GM18507 (cell line): ENCODE data around the gene CLEC16A.

ENCODE experiments used
- DNase-seq: peaks from one replicate; pipeline ENCODE4 v3.0.0; 2011; ENCODE audit warnings: low read depth; ENCODE audit not compliant: insufficient read length; ENCODE audit errors: extremely low spot score
- FAIRE-seq: peaks from 2 replicates; lab custom pipeline; 2011; peaks lifted over from hg19 to GRCh38; lab: Jason Lieb, UNC

The CLEC16A gene, protein sequence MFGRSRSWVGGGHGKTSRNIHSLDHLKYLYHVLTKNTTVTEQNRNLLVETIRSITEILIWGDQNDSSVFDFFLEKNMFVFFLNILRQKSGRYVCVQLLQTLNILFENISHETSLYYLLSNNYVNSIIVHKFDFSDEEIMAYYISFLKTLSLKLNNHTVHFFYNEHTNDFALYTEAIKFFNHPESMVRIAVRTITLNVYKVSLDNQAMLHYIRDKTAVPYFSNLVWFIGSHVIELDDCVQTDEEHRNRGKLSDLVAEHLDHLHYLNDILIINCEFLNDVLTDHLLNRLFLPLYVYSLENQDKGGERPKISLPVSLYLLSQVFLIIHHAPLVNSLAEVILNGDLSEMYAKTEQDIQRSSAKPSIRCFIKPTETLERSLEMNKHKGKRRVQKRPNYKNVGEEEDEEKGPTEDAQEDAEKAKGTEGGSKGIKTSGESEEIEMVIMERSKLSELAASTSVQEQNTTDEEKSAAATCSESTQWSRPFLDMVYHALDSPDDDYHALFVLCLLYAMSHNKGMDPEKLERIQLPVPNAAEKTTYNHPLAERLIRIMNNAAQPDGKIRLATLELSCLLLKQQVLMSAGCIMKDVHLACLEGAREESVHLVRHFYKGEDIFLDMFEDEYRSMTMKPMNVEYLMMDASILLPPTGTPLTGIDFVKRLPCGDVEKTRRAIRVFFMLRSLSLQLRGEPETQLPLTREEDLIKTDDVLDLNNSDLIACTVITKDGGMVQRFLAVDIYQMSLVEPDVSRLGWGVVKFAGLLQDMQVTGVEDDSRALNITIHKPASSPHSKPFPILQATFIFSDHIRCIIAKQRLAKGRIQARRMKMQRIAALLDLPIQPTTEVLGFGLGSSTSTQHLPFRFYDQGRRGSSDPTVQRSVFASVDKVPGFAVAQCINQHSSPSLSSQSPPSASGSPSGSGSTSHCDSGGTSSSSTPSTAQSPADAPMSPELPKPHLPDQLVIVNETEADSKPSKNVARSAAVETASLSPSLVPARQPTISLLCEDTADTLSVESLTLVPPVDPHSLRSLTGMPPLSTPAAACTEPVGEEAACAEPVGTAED

DNA sequence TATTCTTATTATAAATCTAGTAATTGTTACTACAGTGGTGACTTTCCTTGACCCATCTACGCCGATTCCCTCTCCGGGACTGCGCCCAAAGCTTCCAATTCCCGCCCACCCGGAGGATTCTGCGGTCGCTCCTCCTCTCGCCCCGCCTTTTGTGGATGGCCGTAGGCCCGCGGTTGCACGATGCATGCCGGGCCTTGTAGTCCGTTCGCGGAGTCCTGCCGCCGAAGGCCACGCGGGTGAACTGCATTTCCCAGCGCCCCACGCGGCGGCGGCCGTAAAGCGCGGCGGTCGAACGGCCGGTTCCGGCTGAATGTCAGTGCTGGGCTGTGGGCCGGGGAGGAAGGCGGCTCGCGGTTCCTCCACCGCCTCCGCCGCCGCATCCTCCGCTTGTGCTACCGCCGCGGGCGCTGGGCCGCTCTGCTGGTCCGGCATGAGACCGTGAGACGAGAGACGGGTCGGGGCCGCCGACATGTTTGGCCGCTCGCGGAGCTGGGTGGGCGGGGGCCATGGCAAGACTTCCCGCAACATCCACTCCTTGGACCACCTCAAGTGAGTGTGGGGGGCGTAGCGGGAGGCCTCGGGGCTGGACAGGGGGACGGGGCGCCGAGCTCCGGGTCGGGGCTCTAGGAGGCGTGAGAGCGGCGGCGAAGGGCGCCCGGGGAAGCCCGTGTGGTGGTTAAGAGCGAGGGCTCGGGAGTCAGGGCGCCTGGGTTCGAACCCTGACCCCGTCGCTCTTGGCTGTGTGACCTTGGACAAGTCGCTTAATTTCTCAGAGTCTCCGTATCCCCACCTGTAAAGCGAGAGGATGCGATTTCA is at the start of gene CLEC16A:
TSS of gene CLEC16A (plus strand) at position 316 of the 816 bp plus-strand sequence. CDS start at position 470, 154 bp downstream.
- FAIRE-seq (peak; percentile 92), DNase-seq (peak; percentile 83)

DNA sequence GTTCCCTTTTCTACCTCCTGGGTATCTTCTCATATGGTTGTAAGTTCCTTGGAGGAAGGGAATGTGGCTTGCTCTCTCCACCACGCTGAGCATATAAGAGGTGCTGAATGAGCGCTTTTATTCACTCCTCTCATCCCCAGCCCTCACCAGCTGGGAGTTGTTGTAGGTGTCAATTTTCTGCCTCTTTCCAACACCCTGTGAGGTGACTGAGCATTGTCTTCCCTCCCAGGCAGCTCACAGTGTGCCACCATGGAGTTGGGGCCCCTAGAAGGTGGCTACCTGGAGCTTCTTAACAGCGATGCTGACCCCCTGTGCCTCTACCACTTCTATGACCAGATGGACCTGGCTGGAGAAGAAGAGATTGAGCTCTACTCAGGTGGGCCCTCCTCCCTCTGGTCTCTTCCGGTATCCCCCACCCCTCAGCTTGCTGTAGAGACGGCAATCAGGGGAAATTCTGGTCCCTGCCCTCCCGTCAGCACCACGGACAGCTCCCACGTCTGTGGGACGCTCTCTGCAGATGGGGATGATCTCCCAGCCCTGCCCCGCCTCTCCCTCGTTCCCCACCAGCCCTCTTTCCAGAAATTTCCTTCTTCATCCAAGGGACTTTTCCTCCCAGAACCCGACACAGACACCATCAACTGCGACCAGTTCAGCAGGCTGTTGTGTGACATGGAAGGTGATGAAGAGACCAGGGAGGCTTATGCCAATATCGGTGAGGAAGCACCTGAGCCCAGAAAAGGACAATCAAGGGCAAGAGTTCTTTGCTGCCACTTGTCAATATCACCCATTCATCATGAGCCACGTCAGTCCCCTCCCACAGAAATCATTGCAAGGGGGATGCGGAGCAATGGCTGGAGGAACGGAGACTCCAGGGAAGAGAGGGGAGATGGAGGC is 49.1 kb upstream of the CLEC16A start:
- FAIRE-seq (no peak), DNase-seq (no peak)

DNA sequence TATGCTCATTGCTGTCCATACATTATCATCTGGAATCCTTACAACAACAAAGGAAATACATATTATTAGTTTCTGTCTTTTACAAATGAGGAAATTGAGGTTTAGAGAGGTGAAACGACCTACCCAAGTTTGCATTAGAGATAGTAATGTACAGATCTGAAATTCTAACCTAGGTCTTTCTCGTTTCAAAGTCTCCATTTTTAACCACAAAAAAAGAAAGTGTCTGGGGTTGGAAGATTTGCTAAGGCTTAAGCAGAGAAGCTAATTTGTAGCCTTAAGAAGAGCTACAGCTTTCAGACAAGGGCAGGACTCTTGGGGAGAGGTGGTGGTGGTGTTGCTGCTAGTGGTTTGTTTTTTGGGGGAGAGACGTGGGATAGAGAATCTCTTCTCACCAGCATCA is 48.2 kb upstream of the CLEC16A start:
- FAIRE-seq (peak; percentile 75), DNase-seq (no peak)

DNA sequence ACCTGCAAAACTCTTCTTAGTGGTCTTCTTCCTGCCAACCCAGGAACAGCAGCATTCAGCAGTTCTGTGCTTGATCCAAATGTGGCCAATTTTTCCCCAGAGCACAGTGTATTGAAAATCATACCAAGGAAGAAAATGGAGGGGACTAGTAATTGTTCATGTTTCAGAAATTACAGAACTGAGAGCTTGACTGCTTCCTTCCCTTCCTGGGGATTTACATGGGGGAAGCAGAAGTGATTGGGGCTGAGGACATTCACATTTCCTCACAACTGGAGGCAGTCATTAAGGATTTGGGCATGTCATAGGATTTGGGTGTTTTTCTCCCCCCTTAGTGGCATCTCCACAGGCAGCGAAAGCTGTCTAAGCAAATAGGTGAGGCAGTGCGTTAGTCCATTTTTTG is 47.6 kb upstream of the CLEC16A start:
- peak; percentile 64 for FAIRE-seq
- no peak for DNase-seq

DNA sequence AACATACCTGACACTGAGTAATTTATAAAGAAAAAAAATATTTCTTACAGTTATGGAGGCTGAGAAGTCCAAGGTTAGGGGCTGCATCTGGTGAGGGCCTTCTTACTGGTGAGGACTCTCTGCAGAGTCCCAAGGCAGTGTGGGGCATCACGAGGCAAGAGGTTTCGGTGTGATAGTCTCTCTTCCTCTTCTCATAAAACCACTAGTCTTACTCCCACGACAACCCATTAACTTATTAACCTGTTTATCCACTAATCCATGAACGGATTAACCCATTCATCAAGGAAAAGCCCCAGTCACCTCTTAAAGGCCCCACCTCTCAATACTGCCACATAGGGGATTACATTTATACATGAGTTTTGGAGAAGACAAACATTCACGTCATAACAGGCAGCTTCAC is 47.2 kb upstream of the CLEC16A start:
- no peak for DNase-seq
- FAIRE-seq, result peak; percentile 88

DNA sequence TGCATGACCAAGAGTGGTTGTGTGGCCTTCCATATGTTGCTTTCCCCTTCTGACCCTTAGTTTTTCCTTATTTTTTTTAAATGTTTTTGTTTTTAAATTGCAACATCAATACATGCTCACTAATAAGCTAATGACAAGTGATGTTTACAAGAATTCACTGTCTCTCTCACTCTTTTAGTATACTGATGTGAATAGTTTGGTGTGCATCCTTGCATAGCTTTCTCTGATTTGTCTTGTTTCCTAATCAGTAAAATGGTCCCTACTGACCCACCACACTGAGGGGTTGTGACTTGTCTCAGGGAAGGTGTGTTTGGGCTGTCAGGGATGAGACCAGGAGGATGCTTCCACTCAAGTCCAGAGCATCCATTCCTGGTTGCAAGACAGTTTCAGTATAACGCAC is 41.4 kb upstream of the CLEC16A start:
- FAIRE-seq, result no peak

DNA sequence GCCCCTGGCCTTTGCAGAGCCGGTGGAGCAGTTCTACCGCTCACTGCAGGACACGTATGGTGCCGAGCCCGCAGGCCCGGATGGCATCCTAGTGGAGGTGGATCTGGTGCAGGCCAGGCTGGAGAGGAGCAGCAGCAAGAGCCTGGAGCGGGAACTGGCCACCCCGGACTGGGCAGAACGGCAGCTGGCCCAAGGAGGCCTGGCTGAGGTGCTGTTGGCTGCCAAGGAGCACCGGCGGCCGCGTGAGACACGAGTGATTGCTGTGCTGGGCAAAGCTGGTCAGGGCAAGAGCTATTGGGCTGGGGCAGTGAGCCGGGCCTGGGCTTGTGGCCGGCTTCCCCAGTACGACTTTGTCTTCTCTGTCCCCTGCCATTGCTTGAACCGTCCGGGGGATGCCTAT is 37.9 kb upstream of the CLEC16A start:
- no peak for FAIRE-seq
- DNase-seq, result no peak

More for the DNA sequence above, 41.4 kb upstream of the CLEC16A start:
- no peak for DNase-seq

DNA sequence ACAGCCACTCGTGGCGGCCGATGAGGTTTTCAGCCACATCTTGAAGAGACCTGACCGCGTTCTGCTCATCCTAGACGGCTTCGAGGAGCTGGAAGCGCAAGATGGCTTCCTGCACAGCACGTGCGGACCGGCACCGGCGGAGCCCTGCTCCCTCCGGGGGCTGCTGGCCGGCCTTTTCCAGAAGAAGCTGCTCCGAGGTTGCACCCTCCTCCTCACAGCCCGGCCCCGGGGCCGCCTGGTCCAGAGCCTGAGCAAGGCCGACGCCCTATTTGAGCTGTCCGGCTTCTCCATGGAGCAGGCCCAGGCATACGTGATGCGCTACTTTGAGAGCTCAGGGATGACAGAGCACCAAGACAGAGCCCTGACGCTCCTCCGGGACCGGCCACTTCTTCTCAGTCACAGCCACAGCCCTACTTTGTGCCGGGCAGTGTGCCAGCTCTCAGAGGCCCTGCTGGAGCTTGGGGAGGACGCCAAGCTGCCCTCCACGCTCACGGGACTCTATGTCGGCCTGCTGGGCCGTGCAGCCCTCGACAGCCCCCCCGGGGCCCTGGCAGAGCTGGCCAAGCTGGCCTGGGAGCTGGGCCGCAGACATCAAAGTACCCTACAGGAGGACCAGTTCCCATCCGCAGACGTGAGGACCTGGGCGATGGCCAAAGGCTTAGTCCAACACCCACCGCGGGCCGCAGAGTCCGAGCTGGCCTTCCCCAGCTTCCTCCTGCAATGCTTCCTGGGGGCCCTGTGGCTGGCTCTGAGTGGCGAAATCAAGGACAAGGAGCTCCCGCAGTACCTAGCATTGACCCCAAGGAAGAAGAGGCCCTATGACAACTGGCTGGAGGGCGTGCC is 37.2 kb upstream of the CLEC16A start:
- FAIRE-seq, result no peak

DNA sequence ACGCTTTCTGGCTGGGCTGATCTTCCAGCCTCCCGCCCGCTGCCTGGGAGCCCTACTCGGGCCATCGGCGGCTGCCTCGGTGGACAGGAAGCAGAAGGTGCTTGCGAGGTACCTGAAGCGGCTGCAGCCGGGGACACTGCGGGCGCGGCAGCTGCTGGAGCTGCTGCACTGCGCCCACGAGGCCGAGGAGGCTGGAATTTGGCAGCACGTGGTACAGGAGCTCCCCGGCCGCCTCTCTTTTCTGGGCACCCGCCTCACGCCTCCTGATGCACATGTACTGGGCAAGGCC is 36.7 kb upstream of the CLEC16A start:
- DNase-seq (no peak), FAIRE-seq (no peak)

More for the DNA sequence above, 37.2 kb upstream of the CLEC16A start:
- no peak for DNase-seq

DNA sequence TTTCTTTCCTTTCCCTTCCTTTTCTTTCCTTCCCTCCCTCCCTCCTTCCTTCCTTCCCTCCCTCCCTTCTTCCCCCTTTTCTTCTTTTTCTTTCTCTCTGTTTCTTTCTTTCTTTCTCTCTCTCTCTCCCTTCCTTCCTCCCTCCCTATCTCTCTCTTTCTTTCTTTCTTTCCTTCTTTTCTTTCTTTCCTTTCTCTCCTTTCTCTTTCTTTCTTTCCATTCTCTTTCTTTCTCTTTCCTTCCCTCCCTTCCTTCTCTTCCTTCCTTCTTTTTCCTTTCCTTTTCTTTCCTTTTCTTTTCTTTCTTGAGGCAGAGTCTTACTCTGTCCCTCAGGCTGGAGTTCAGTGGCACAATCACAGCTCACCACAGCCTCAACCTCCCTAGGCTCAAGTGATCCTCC is 33.1 kb upstream of the CLEC16A start:
- DNase-seq, result no peak
- peak; percentile 12 for FAIRE-seq

DNA sequence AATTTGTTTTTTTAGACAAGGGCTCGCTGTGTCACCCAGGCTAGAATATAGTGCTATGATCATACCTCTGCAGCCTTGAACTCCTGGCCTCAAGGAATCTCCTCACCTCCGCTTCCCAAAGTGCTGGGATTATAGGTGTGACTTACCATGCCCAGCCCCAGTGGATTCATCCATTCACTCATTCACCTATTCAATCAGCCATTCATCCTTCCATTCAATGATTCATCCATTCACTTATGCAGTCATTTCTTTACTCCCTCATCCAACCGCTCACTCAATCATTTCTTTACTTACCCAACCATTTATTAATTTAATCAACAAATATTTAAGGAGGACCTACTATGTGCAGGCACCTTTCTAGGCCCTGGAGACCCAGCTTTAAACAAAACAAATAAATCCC is 27.8 kb upstream of the CLEC16A start:
- FAIRE-seq, result no peak
- DNase-seq, result no peak

DNA sequence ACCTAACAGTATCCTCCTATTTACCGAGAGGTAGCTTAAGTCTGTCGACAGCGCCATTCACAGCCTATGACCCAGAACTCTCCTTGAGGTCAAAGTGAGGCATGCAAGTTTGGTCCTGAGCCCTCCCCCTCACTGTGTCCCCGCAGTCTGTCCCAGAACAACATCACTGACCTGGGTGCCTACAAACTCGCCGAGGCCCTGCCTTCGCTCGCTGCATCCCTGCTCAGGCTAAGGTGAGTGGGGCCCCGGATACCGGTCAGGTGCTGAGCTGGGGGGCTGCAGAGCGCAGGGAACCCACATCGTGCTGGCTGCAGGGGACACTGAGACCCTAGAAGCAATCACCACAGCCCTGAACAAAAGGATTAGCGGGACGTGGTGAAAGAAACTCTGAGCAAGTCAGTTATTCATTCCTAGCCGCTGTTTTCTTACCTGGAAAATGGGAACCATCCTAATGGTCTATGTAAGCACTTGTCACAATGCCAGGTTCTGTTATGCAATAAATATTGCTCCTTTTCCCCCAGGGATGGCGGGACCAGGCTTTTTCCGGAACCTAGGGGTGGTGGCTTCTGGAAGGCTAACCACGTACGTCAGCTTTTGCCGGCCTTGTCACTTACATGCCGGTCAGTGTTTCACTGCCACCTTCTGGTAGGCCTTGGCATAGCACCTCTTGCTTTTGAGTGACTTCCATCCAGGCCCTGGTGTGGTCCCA is 25.9 kb upstream of the CLEC16A start:
- DNase-seq (peak; percentile 67), FAIRE-seq (peak; percentile 82)

DNA sequence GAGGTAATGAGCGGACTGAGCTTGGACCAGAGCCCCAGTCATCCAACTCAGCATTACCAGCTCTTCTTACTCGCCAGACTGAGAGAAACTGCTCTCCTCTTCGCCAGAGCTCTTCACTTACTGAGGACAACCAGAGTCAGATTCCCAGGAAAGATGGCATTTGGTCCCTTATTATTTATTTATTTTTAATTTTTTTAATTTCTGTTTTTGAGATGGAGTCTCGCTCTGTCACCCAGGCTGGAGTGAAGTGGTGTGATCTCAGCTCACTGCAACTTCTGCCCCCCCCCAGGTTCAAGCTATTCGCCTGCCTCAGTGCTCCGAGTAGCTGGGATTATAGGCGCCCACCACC is 25.4 kb upstream of the CLEC16A start:
- FAIRE-seq, result no peak
- no peak for DNase-seq

DNA sequence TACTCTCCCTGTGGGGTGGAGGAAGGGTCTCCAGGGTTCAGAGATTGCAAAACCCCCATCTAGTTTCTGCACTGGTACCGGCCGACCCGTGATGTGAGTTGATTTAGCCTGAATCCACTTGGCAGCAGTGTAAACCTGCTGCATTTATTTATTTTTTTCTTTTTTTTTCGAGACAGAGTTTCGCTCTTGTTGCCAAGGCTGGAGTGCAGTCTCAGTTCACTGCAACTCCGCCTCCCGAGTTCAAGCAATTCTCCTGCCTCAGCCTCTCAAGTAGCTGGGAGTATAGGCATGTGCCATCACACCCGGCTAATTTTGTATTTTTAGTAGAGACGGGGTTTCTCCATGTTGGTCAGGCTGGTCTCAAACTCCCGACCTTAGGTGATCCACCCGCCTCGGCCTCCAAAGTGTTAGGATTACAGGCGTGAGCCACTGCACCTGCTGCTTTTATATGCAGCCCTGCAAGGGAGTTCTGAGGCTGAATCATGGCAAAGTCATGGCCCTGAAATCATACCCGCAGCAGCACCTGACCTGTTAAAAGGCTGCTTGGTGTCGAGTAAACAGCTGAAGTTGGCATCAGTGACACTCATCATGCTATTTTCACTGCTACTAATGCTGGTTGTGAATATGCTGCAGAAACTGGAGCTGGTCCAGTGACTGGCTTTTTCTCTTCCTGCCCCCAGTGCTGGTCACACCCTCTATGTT is 23.5 kb upstream of the CLEC16A start:
- FAIRE-seq (no peak), DNase-seq (no peak)

DNA sequence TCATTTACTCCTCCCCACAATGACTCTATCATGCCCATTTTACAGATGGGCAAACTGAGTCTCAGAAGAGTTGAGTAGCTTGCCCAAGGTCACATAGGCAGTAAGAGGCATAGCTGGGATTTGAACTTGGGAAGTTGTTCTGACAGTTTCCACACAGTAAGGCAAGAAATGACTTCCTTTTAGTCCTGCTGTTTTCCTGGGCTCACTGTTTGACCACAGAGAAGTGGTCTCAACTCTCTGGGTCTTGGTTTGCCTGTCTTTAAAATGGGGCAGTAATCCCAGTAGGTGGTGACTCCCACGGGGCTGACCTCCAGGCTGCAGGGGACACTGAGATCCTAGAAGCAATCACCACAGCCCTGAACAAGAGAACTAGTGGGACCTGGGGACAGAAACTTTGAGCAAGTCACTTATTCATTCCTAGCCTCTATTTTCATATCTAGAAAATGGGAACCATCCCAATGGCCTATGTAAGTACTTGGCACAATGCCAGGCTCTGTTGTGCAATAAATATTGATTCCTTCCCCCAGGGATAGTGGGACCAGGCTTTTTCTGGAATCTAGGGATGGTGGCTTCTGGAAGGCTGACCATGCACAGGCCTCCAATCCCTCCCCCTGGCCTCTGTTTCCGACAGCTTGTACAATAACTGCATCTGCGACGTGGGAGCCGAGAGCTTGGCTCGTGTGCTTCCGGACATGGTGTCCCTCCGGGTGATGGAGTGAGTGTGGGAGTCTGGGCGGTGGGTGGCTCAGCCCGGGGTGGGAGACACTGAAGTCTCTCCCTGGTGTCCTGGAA is 22.6 kb upstream of the CLEC16A start:
- no peak for DNase-seq
- FAIRE-seq, result no peak
